Ovary (tissue), 9 donors: ENCODE data around the gene TOP3A. TPM values are rescaled to one million over a fixed set of nuclear protein-coding genes. Genes with fewer than 3 reads are reported as not detected.

Experiments used
- DNase-seq, 5 donors: peaks; one replicate each; pipeline ENCODE4 v3.0.0-alpha.2; 2019 to 2020
- H3K27ac ChIP-seq, 2 donors: fragments of 200-600 bp; one replicate each; pipeline versions ENCODE4 v1.5.1 to v1.8.0; 2019 to 2022
- H3K27me3 ChIP-seq: fragments of 200-600 bp; one replicate; pipeline ENCODE4 v1.8.0; 2022
- H3K36me3 ChIP-seq: fragments of 200-600 bp; sonication (generic); one replicate; pipeline ENCODE4 v1.5.1; 2019
- H3K4me1 ChIP-seq: one replicate; pipeline ENCODE4 v1.8.1; 2013; ENCODE audit warnings: mild to moderate bottlenecking, moderate library complexity; ENCODE audit not compliant: insufficient read depth
- H3K4me3 ChIP-seq: fragments of 200-600 bp; sonication (generic); one replicate; pipeline ENCODE4 v1.5.1; 2017
- H3K9me3 ChIP-seq, 2 donors: fragments of 200-600 bp in 1 of 2; sonication (generic) in 1 of 2; one replicate each; pipeline versions ENCODE4 v1.5.1 to v1.8.1; 2013 to 2019; ENCODE audit warnings: mild to moderate bottlenecking in 1 of 2, moderate library complexity in 1 of 2
- EP300 ChIP-seq: sonication (generic); formaldehyde crosslinking; IDR thresholded peaks from one replicate; pipeline ENCODE4 v1.6.1; 2017; ENCODE audit warnings: antibody characterized with exemption
- POLR2A ChIP-seq: fragments of 450-650 bp; IDR thresholded peaks from one replicate; pipeline ENCODE4 v1.6.1; 2017; ENCODE audit warnings: antibody characterized with exemption, mild to moderate bottlenecking, moderate library complexity
- WGBS, 3 donors: extraction: QIAGEN DNeasy Blood & Tissue Kit in 1 of 3; methylation state at CpG; one replicate each; pipeline versions ENCODE4 v1.1.5 to v1.1.7; 2013 to 2017; 5-methylcytosine and 5-hydroxymethylcytosine counted together
- intact Hi-C, 4 donors: fragments of 100-400 bp; cut with DNase I; formaldehyde crosslinking; loops; one replicate each; pipeline versions ENCODE4 v1.11.0 to v1.15.1; 2022 to 2023
- polyA plus RNA-seq, 2 donors: library from polyadenylated mRNA; stranded (reverse); fragments of 200-250 nt in 1 of 2; fragments of 350-450 nt in 1 of 2; fragmentation: Illumina TruSeq in 1 of 2; extraction: RNeasy Lipid Tissue Mini Kit (QIAGEN cat#74804) in 1 of 2; gene quantifications; one replicate each; pipeline ENCODE4 v1.2.3, GENCODE V29; 2013 to 2014
- total RNA-seq, 7 donors: library from RNA; depleted of rRNA in 2 of 7; stranded (reverse); fragments of >200 nt in 2 of 7; fragmentation: NEBNext Ultra II Directional in 3 of 7; extraction: Animal tissue kit (Norgen Biotek cat#: 25700) in 3 of 7; gene quantifications; one replicate each; pipeline versions ENCODE4 v1.1.0 to v1.2.4, GENCODE V29; 2016 to 2023
- TF ChIP-seq, protein P1 (sequence below), 3 donors: fragments of 450-650 bp in 2 of 3; fragments of 200-600 bp in 1 of 3; IDR thresholded peaks; one replicate each; pipeline versions ENCODE4 v1.5.1 to v1.8.0; 2016 to 2022; ENCODE audit warnings: antibody characterized with exemption in 3 of 3, mild to moderate bottlenecking in 1 of 3
- donor health status: DM: no; HTN: no; CAD: no; lungs with moderate emphysema.
- donor health status: DM: no; HTN: no; CAD: no.
- donor health status: Bipolar disorder and iron deficiency.
- donor health status: DM: yes; HTN: yes; CAD: no.
- donor health status: DM: no; HTN: no; CAD: no.
- donor health status: DM: yes; HTN: yes; CAD: no.

The TOP3A gene
- total and polyA plus RNA-seq, 9 donors = 12.6 to 35.7 (median 21.3) TPM

DNA sequence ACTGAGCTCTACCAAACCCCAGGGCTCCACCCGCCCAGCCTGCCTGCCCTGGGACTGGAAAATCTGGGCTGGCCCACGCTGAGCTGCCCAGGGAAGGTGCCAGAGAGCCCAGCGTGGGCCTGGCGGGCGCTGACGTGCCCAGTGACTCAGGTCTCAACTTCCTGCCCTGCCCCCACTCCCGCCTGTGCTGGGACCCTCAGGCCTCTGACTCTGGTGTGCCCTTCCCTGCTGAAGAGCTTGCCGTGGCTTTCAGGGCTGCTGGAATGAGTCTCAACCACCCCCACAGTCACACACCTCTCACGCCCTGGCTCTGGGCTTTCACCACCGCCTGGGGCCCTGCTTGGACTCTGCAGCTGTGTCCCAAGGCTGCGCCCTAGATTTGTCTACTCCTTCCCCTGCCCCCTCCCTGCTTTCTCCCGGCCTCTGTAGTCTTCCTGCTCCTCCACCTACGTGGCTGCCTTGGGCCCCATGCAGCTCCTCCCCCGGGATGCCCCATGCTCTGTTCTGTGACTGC, 79.0 kb downstream of the TOP3A start:
- Histone ChIP-seq H3K27ac (no peak overlapping the region), H3K4me1 (no peaks in the 10 kb centered on the region), H3K4me3 (no peak overlapping the region), H3K9me3 (no peaks in the 10 kb centered on the region), H3K27me3 (no peaks in the 10 kb centered on the region), H3K36me3 (no peaks in the 10 kb centered on the region)
- 73 to 79% (median 79%) methylated on average over 14 of the region's 14 CpGs for WGBS, 3 donors
- TF ChIP-seq POLR2A (no peak), EP300 (no peak)
- TF ChIP-seq, protein P1, sequence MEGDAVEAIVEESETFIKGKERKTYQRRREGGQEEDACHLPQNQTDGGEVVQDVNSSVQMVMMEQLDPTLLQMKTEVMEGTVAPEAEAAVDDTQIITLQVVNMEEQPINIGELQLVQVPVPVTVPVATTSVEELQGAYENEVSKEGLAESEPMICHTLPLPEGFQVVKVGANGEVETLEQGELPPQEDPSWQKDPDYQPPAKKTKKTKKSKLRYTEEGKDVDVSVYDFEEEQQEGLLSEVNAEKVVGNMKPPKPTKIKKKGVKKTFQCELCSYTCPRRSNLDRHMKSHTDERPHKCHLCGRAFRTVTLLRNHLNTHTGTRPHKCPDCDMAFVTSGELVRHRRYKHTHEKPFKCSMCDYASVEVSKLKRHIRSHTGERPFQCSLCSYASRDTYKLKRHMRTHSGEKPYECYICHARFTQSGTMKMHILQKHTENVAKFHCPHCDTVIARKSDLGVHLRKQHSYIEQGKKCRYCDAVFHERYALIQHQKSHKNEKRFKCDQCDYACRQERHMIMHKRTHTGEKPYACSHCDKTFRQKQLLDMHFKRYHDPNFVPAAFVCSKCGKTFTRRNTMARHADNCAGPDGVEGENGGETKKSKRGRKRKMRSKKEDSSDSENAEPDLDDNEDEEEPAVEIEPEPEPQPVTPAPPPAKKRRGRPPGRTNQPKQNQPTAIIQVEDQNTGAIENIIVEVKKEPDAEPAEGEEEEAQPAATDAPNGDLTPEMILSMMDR (IDR thresholded peaks at IDR 0.05) = no peak
- intact Hi-C loops = no loop called here
- DNase-seq = no peak

DNA sequence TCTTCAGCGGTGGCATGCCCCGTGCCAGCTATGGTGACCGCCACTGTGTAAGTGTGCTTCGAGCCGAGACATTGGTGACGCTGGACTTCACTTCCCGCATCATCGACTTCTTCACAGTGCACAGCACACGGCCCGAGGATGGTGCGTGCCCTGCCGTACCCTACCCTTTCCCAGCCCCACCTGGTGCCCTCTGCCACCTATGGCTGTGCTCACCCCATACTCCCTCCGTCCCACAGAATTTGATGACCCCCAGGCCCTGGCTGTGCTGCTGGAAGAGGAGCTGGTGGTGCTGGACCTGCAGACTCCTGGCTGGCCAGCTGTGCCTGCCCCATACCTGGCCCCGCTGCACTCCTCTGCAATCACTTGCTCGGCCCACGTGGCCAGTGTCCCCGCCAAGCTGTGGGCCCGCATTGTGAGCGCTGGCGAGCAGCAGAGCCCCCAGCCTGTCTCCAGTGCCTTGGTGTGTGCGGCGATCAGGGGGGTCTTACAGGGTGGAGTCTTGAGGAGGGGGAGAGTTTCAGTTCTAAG, 79.9 kb downstream of the TOP3A start:
- no peak overlapping the region for H3K4me3 ChIP-seq
- no peak for DNase-seq
- no peaks in the 10 kb centered on the region for H3K4me1 ChIP-seq
- H3K27ac ChIP-seq = no peak overlapping the region
- H3K27me3 ChIP-seq = no peaks in the 10 kb centered on the region
- no peaks in the 10 kb centered on the region for H3K36me3 ChIP-seq
- no peak for TF ChIP-seq POLR2A
- TF ChIP-seq, protein P1 (IDR thresholded peaks at IDR 0.05) = no peak
- TF ChIP-seq EP300 = no peak
- WGBS, 3 donors = 91 to 94% (median 93%) methylated on average over 22 of the region's 22 CpGs
- intact Hi-C loops = no loop called here
- H3K9me3 ChIP-seq = no peaks in the 10 kb centered on the region

DNA sequence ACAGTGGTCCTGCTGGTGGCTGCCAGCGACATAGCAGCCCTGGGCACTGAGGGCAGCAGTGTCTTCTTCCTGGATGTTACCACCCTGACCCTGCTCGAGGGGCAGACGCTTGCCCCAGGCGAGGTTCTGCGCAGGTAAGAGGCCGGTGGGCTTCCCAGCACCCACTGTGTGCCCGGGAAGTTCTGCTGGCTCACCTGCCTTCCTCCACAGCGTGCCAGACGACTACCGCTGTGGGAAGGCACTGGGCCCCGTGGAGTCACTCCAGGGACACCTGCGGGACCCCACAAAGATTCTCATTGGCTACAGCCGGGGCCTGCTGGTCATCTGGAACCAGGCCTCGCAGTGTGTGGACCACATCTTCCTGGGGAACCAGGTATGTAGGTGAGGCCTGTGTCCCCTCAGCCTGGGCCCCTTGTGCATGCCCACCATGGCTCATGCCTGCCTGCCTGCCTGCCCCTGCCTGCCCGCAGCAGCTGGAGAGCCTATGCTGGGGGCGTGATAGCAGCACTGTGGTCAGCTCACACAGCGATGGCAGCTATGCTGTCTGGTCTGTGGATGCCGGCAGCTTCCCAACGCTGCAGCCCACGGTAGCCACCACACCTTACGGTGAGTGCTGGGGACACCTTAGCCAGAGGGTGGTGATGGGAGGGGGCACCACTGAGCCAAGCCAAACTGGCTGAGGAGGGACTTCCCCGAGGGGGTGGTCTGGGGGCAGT, 80.8 kb downstream of the TOP3A start:
- 89 to 92% (median 90%) methylated on average over 20 to 22 of the region's 22 CpGs for WGBS, 3 donors
- TF ChIP-seq, protein P1 (IDR thresholded peaks at IDR 0.05) = no peak
- no peak for TF ChIP-seq POLR2A
- no peak for TF ChIP-seq EP300
- intact Hi-C loops = no loop called here
- Histone ChIP-seq H3K9me3 (no peaks in the 10 kb centered on the region), H3K27me3 (no peaks in the 10 kb centered on the region), H3K4me1 (no peaks in the 10 kb centered on the region), H3K27ac (no peak overlapping the region), H3K36me3 (no peaks in the 10 kb centered on the region), H3K4me3 (no peak overlapping the region)
- no peak for DNase-seq

DNA sequence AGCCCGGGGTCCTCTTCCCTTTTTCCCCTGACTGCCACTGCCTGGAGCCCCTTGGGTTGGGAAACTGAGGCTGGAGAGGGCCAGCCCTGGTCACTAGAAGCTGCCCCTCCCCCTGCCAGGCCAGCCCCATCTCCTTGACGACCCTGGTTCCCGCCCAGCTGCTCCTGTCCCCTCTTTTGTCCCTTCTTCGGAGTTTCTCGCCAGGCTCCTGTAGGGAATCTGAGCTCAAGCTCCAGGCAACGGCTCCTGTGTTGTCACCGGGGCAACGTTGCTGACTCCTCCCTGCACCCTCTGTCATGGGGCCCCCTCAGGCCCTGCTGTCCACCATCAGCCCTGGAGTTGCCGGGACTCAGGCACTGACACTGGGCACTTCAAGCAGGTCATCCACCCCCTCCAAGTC, 83.6 kb downstream of the TOP3A start:
- Histone ChIP-seq H3K4me1 (peaks cover 3% of the 10 kb centered on the region), H3K27me3 (no peaks in the 10 kb centered on the region), H3K4me3 (no peak overlapping the region), H3K9me3 (no peaks in the 10 kb centered on the region), H3K27ac (no peak overlapping the region), H3K36me3 (no peaks in the 10 kb centered on the region)
- intact Hi-C loops = no loop called here
- DNase-seq = no peak
- 65 to 73% (median 66%) methylated on average over 9 of the region's 9 CpGs for WGBS, 3 donors
- TF ChIP-seq EP300 (no peak), POLR2A (no peak)
- TF ChIP-seq, protein P1 (IDR thresholded peaks at IDR 0.05) = no peak
